Calu3 (cell line): ENCODE measurements around the gene PPP3CA. TPM values are rescaled to one million over a fixed set of nuclear protein-coding genes. Genes with fewer than 3 reads are reported as not detected.
A peak's percentile ranks its signal among the peaks of the same experiment; 100 is the strongest.

Experiments
- BruUV-seq: library from RNA; stranded (reverse); fragments of 400-500 nt; replicated peaks from 2 replicates; lab custom pipeline; 2021; lab: Mats Ljungman, UMichigan
- CTCF ChIA-PET: fragments of 300-600 bp; sonication (Branson Sonifier 250); formaldehyde crosslinking; loops from one replicate; lab custom pipeline; 2022; ENCODE audit warnings: antibody characterized with exemption; lab: Charles Lee
- DNase-seq: peaks from one replicate; pipeline ENCODE4 v3.0.0; 2022
- H3K27ac Mint-ChIP-seq: one replicate; pipeline ENCODE4 v1.8.0; 2022; ENCODE audit warnings: mixed read lengths; ENCODE audit not compliant: unreplicated experiment
- H3K27me3 Mint-ChIP-seq: one replicate; pipeline ENCODE4 v1.8.0; 2022; ENCODE audit warnings: mixed read lengths; ENCODE audit not compliant: unreplicated experiment
- H3K36me3 Mint-ChIP-seq: one replicate; pipeline ENCODE4 v1.8.0; 2022; ENCODE audit warnings: mild to moderate bottlenecking, moderate library complexity, mixed read lengths; ENCODE audit not compliant: insufficient read depth, unreplicated experiment
- H3K4me1 Mint-ChIP-seq: one replicate; pipeline ENCODE4 v1.8.0; 2022; ENCODE audit warnings: mild to moderate bottlenecking, low read depth, mixed read lengths; ENCODE audit not compliant: unreplicated experiment
- H3K4me3 Mint-ChIP-seq: one replicate; pipeline ENCODE4 v1.8.0; 2022; ENCODE audit warnings: mild to moderate bottlenecking, low read depth, moderate library complexity, mixed read lengths; ENCODE audit not compliant: unreplicated experiment
- H3K9me3 Mint-ChIP-seq: one replicate; pipeline ENCODE4 v1.8.0; 2022; ENCODE audit warnings: low read depth, mixed read lengths; ENCODE audit not compliant: unreplicated experiment
- CTCF ChIP-seq: fragments of 200-600 bp; IDR thresholded peaks from one replicate; pipeline ENCODE4 v1.8.0; 2022; ENCODE audit warnings: antibody characterized with exemption; ENCODE audit not compliant: unreplicated experiment
- intact Hi-C: fragments of 100-400 bp; cut with micrococcal nuclease; formaldehyde crosslinking; loops from one replicate; pipeline ENCODE4 v1.10.0; 2022; ENCODE audit not compliant: unreplicated experiment
- total RNA-seq: library from RNA; stranded (reverse); gene quantifications from 2 replicates; pipeline ENCODE4 v1.2.3, GENCODE V29; 2022

The PPP3CA gene
- total RNA-seq, 1 experiment from 2014 or later = 33.7 TPM

- no peaks in the 10 kb centered on the region for H3K27me3 Mint-ChIP-seq
- peak overlapping the region; percentile 35 for H3K27ac Mint-ChIP-seq
- BruUV-seq = no TSS peak
- TF ChIP-seq CTCF = no peak
- intact Hi-C loops = no loop called here
- H3K9me3 Mint-ChIP-seq = no peaks in the 10 kb centered on the region
- CTCF ChIA-PET = no interaction called here
- no peaks in the 10 kb centered on the region for H3K36me3 Mint-ChIP-seq
- no peak overlapping the region for H3K4me3 Mint-ChIP-seq
- DNase-seq = no peak
- H3K4me1 Mint-ChIP-seq = peaks cover 18% of the 10 kb centered on the region
Observed at GRCh38 chr4:101230801-101231426, 116.4 kb downstream of the PPP3CA start.

- no TSS peak for BruUV-seq
- no peak overlapping the region for H3K27ac Mint-ChIP-seq
- TF ChIP-seq CTCF = no peak
- no peaks in the 10 kb centered on the region for H3K36me3 Mint-ChIP-seq
- H3K4me3 Mint-ChIP-seq = no peak overlapping the region
- no peak for DNase-seq
- H3K9me3 Mint-ChIP-seq = no peaks in the 10 kb centered on the region
- CTCF ChIA-PET = interaction anchor here (0.6 kb wide), 1 partner anchor 567 kb away, joined by 3 read pairs; no protein-coding TSS in a partner anchor
- intact Hi-C loops = no loop called here
- peaks cover 30% of the 10 kb centered on the region for H3K4me1 Mint-ChIP-seq
- no peaks in the 10 kb centered on the region for H3K27me3 Mint-ChIP-seq
Observed at GRCh38 chr4:101229116-101229515, 118.2 kb downstream of the PPP3CA start.

- H3K4me1 Mint-ChIP-seq = peaks cover 43% of the 10 kb centered on the region
- no peak overlapping the region for H3K27ac Mint-ChIP-seq
- intact Hi-C loops = no loop called here
- CTCF ChIA-PET = no interaction called here
- H3K9me3 Mint-ChIP-seq = no peaks in the 10 kb centered on the region
- BruUV-seq = no TSS peak
- no peaks in the 10 kb centered on the region for H3K27me3 Mint-ChIP-seq
- H3K36me3 Mint-ChIP-seq = no peaks in the 10 kb centered on the region
- no peak for TF ChIP-seq CTCF
- no peak for DNase-seq
- H3K4me3 Mint-ChIP-seq = no peak overlapping the region
Observed at GRCh38 chr4:101227715-101228114, 119.6 kb downstream of the PPP3CA start.

DNA sequence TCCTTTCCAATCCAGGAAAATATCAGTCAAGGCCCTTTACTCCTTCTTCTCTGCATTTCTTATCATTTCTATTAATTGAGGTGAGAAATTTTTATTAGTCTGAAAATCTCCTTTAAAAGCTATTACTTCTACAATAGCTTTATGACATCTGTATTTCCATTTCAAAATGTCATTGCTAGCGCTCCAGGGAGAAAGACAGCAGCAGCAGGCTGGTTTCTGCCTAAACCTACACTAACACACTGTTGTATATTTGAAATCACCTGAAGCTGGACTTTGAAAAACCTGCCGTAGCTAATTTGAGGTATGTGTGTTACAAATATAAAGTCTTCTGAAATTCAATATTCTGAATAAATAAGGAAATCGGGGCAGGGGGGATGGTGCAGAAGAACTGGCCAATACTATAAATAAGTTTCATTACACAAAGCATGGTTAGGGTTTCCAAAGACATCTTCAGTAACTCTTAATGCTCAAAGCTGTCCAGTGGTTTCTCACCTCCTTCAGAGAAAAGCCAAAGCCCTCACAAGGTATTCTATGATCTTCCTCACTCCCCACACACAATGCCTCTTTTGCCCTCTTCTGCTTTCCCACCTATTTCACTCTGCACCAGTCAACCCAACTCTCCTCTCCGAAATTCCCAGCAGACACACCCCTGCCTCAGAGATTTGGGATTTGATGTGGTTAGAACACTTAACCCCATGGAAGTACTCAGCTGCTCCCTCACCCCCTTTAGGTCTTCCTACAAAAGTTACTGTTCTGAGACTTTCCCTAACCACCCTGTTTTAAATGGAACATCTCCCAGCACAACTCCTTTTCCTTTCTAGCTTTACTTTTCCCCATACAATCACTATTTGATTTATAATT, 122.7 kb downstream of the PPP3CA start:
- no TSS peak for BruUV-seq
- H3K36me3 Mint-ChIP-seq = no peaks in the 10 kb centered on the region
- no peak for TF ChIP-seq CTCF
- no peak for DNase-seq
- no peaks in the 10 kb centered on the region for H3K27me3 Mint-ChIP-seq
- no peaks in the 10 kb centered on the region for H3K9me3 Mint-ChIP-seq
- H3K4me3 Mint-ChIP-seq = no peak overlapping the region
- CTCF ChIA-PET = no interaction called here
- H3K27ac Mint-ChIP-seq = no peak overlapping the region
- peaks cover 45% of the 10 kb centered on the region for H3K4me1 Mint-ChIP-seq
- intact Hi-C loops = loop anchor here (5.0 kb wide), 1 partner anchor 38 kb away; no protein-coding TSS in a partner anchor
